SK-N-SH (cell line): Measurements from ENCODE around the gene ITGB5. TPM values are rescaled to one million over a fixed set of nuclear protein-coding genes. Genes with fewer than 3 reads are reported as not detected.

ENCODE experiments used
- CTCF ChIA-PET: fragments of 300-600, 350-600 bp; formaldehyde crosslinking; extraction: SDS; loops from one replicate; lab custom pipeline; 2021; lab: Yijun Ruan, JAX
- POLR2A ChIA-PET: fragments of 350-600 bp; sonication (Branson Sonifier 250); formaldehyde crosslinking; extraction: SDS; loops from one replicate; lab custom pipeline; 2020; ENCODE audit warnings: antibody characterized with exemption, inconsistent platforms; lab: Yijun Ruan, JAX
- DNase-seq: peaks from one replicate; pipeline ENCODE4 v3.0.0; 2012
- H2AFZ ChIP-seq: fragments of 200-600 bp; sonication (generic); 2 replicates; pipeline ENCODE4 v1.8.1; 2016; ENCODE audit warnings: antibody characterized with exemption, mild to moderate bottlenecking, low read depth
- H3F3A ChIP-seq: fragments of 200-600 bp; sonication (generic); replicated peaks from 2 replicates; pipeline ENCODE3; 2016; ENCODE audit warnings: antibody characterized with exemption, mild to moderate bottlenecking; ENCODE audit not compliant: insufficient read depth
- H3K27ac ChIP-seq, 2 experiments: fragments of 200-500 bp in 1 of 2; fragments of 200-600 bp in 1 of 2; sonication (Bioruptor generic) in 1 of 2; sonication (generic), shearing (Covaris generic) in 1 of 2; 2 replicates each; pipeline versions ENCODE4 v1.5.1 to v1.6.1; 2014 to 2016; ENCODE audit warnings: low read depth in 2 of 2, inconsistent platforms in 1 of 2, low read length in 1 of 2, mild to moderate bottlenecking in 1 of 2, mixed read lengths in 1 of 2
- H3K27me3 ChIP-seq: fragments of 200-600 bp; sonication (generic), shearing (Covaris generic); 2 replicates; pipeline ENCODE4 v1.6.1; 2016; ENCODE audit warnings: mixed run types; ENCODE audit not compliant: insufficient read depth
- H3K36me3 ChIP-seq, 2 experiments: fragments of 200-500 bp in 1 of 2; fragments of 200-600 bp in 1 of 2; sonication (Bioruptor generic) in 1 of 2; sonication (generic) in 1 of 2; replicated peaks in 1 of 2; 2 replicates each; pipeline versions ENCODE3 to v1.5.1; 2014 to 2016; ENCODE audit warnings: low read length in 1 of 2, mild to moderate bottlenecking in 1 of 2; ENCODE audit not compliant: insufficient read depth in 2 of 2, control insufficient read depth in 1 of 2
- H3K4me1 ChIP-seq, 2 experiments: fragments of 200-500 bp in 1 of 2; fragments of 200-600 bp in 1 of 2; sonication (Bioruptor generic) in 1 of 2; sonication (generic), shearing (Covaris generic) in 1 of 2; 2 replicates each; pipeline versions ENCODE4 v1.5.1 to v1.6.1; 2014 to 2016; ENCODE audit warnings: low read depth in 1 of 2, low read length in 1 of 2, mixed run types in 1 of 2; ENCODE audit not compliant: insufficient read depth in 2 of 2, control insufficient read depth in 1 of 2
- H3K4me2 ChIP-seq: fragments of 200-600 bp; sonication (generic), shearing (Covaris generic); 2 replicates; pipeline ENCODE4 v1.6.1; 2017; ENCODE audit warnings: mixed run types
- H3K4me3 ChIP-seq, 2 experiments: fragments of 200-500 bp in 1 of 2; fragments of 200-600 bp in 1 of 2; sonication (Bioruptor generic) in 1 of 2; sonication (generic), shearing (Covaris generic) in 1 of 2; 2 replicates each; pipeline versions ENCODE4 v1.5.1 to v1.8.1; 2014 to 2016; ENCODE audit warnings: low read depth in 2 of 2, inconsistent platforms in 1 of 2, low read length in 1 of 2, mild to moderate bottlenecking in 1 of 2, mixed read lengths in 1 of 2, moderate library complexity in 1 of 2
- H3K79me2 ChIP-seq: fragments of 200-600 bp; sonication (generic); 2 replicates; pipeline ENCODE4 v1.8.1; 2017; ENCODE audit warnings: mild to moderate bottlenecking; ENCODE audit not compliant: insufficient read depth
- H3K9ac ChIP-seq: fragments of 200-600 bp; sonication (generic); 2 replicates; pipeline ENCODE4 v1.6.1; 2017; ENCODE audit warnings: mixed run types
- H3K9me2 ChIP-seq: fragments of 200-600 bp; sonication (generic); 2 replicates; pipeline ENCODE4 v1.6.1; 2017; ENCODE audit warnings: mixed run types
- H3K9me3 ChIP-seq: fragments of 200-600 bp; sonication (generic); 2 replicates; pipeline ENCODE4 v1.6.1; 2017; ENCODE audit warnings: mixed run types, mild to moderate bottlenecking, moderate library complexity
- H4K20me1 ChIP-seq: fragments of 200-600 bp; sonication (generic); 2 replicates; pipeline ENCODE4 v1.6.1; 2017; ENCODE audit warnings: mild to moderate bottlenecking, mixed run types; ENCODE audit not compliant: insufficient read depth
- CHD2 ChIP-seq: fragments of 150-350 bp; IDR thresholded peaks from 2 replicates; pipeline ENCODE4 v1.6.1; 2018; ENCODE audit warnings: low read length; ENCODE audit not compliant: partially characterized antibody
- EP300 ChIP-seq, 2 experiments: IDR thresholded peaks; 2 replicates each; pipeline versions ENCODE4 v1.4.0 to v1.6.1; 2012; ENCODE audit warnings: borderline replicate concordance in 1 of 2, low read depth in 1 of 2, low read length in 1 of 2
- EZH2phosphoT487 ChIP-seq: fragments of 200-600 bp; sonication (generic); IDR thresholded peaks from 2 replicates; pipeline ENCODE4 v1.6.1; 2017; ENCODE audit warnings: low read depth, mixed run types, mild to moderate bottlenecking, antibody characterized with exemption, moderate library complexity, borderline replicate concordance
- FOSL2 ChIP-seq: IDR thresholded peaks from 2 replicates; pipeline ENCODE4 v1.4.0; 2012; ENCODE audit warnings: low read depth, mild to moderate bottlenecking, moderate library complexity, borderline replicate concordance
- FOXJ3 ChIP-seq: sonication (generic); formaldehyde crosslinking; IDR thresholded peaks from 2 replicates; pipeline ENCODE4 v1.5.1; 2020; ENCODE audit warnings: mild to moderate bottlenecking, missing genetic modification reagents
- FOXM1 ChIP-seq: IDR thresholded peaks from 2 replicates; pipeline ENCODE4 v1.4.0; 2012; ENCODE audit warnings: low read depth, mild to moderate bottlenecking
- GATA2 ChIP-seq: sonication (generic); formaldehyde crosslinking; IDR thresholded peaks from 2 replicates; pipeline ENCODE4 v1.5.0; 2020; ENCODE audit warnings: mild to moderate bottlenecking, missing genetic modification reagents
- JUND ChIP-seq: IDR thresholded peaks from 2 replicates; pipeline ENCODE4 v1.4.0; 2012
- MEF2A ChIP-seq: IDR thresholded peaks from 2 replicates; pipeline ENCODE4 v1.4.0; 2012; ENCODE audit warnings: low read depth, borderline replicate concordance
- MXI1 ChIP-seq: IDR thresholded peaks from 2 replicates; pipeline ENCODE4 v1.6.1; 2012; ENCODE audit warnings: mild to moderate bottlenecking, low read depth, low read length, improper control_type of control experiment
- NRF1 ChIP-seq: IDR thresholded peaks from 2 replicates; pipeline ENCODE4 v1.6.1; 2012; ENCODE audit warnings: low read depth, mild to moderate bottlenecking, low read length
- RAD21 ChIP-seq: IDR thresholded peaks from 2 replicates; pipeline ENCODE4 v1.6.1; 2012; ENCODE audit warnings: mild to moderate bottlenecking, low read length
- RCOR1 ChIP-seq: fragments of 150-350 bp; IDR thresholded peaks from 2 replicates; pipeline ENCODE4 v1.6.1; 2017; ENCODE audit warnings: antibody characterized with exemption, low read length
- RXRA ChIP-seq: IDR thresholded peaks from 2 replicates; pipeline ENCODE4 v1.4.0; 2012; ENCODE audit warnings: low read depth, mild to moderate bottlenecking, borderline replicate concordance
- SMC3 ChIP-seq: IDR thresholded peaks from 2 replicates; pipeline ENCODE4 v1.6.1; 2012; ENCODE audit warnings: low read depth, low read length, improper control_type of control experiment
- TCF12 ChIP-seq: IDR thresholded peaks from 2 replicates; pipeline ENCODE4 v1.4.0; 2012
- TEAD4 ChIP-seq: IDR thresholded peaks from 2 replicates; pipeline ENCODE4 v1.4.0; 2012; ENCODE audit warnings: mild to moderate bottlenecking, borderline replicate concordance; ENCODE audit not compliant: insufficient read depth
- WGBS: methylation state at CpG from one replicate; pipeline ENCODE4 v1.1.6; 2017; ENCODE audit warnings: low lambda C conversion rate; 5-methylcytosine and 5-hydroxymethylcytosine counted together
- polyA plus RNA-seq, 3 experiments: library from polyadenylated mRNA; depleted of rRNA; stranded (reverse); fragments of >200 nt; gene quantifications; 2 replicates each; pipeline ENCODE4 v1.2.3, GENCODE V29; 2012
- TF ChIP-seq, protein P1 (sequence below): IDR thresholded peaks from 2 replicates; pipeline ENCODE4 v1.4.0; 2012; ENCODE audit warnings: low read depth
- TF ChIP-seq, protein P2 (sequence below): fragments of 150-350 bp; IDR thresholded peaks from 2 replicates; pipeline ENCODE4 v1.6.1; 2016; ENCODE audit warnings: mild to moderate bottlenecking, low read depth, low read length
- TF ChIP-seq, protein P3 (sequence below): fragments of 150-350 bp; IDR thresholded peaks from 2 replicates; pipeline ENCODE4 v1.6.1; 2017; ENCODE audit warnings: antibody characterized with exemption, low read length, low read depth, borderline replicate concordance

The ITGB5 gene
- polyA plus RNA-seq, 1 of the 3 experiments (the other 2 are of a cell fraction): 481 TPM

DNA sequence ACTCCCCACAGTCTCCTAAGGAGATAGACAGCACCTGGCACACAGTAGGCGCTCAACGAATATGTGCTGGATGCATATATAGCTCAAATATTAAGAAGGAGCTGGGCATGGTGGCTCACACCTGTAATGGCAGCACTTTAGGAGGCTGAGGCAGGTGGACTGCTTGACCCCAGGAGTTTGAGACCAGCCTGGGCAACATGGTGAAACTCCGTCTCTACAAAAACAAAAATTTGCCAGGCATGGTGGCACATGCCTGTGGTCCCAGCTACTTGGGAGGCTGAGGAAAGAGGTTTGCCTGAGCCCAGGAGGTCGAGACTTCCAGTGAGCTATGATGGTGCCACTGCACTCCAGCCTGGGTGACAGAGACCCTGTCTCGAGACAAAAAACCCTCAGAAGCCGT lies 119.5 kb downstream of the ITGB5 start:
- Histone ChIP-seq H3K9me3 (no peaks in the 10 kb centered on the region), H3K9me2 (no peaks in the 10 kb centered on the region), H4K20me1 (peaks cover 5% of the 10 kb centered on the region; the same call in 1 of the 2 replicates), H3K36me3 (peaks cover 49 to 60% of the 10 kb centered on the region in 2 experiments), H3K9ac (no peak overlapping the region), H3F3A (peaks cover 24% of the 10 kb centered on the region), H2AFZ (no peak overlapping the region), H3K4me3 (no peak overlapping the region)
- POLR2A ChIA-PET: no interaction called here
- CTCF ChIA-PET: interaction anchor here (1.2 to 15.4 kb wide), 4 partner anchors 18 to 227 kb away, joined by 3 to 332 read pairs (median 4); no protein-coding TSS in a partner anchor
- WGBS: 88% methylated on average over 6 of the region's 6 CpGs
- TF ChIP-seq FOXM1 (no peak), MXI1 (no peak), GATA2 (no peak), SMC3 (no peak), RCOR1 (no peak), EZH2phosphoT487 (no peak), RXRA (no peak), MEF2A (no peak), TEAD4 (no peak), NRF1 (no peak), JUND (no peak), EP300 (IDR thresholded peaks at IDR 0.05; ENCODE audit: borderline replicate concordance in 1 of 2, low read depth in 1 of 2, low read length in 1 of 2) (no peak), CHD2 (no peak), TCF12 (no peak), RAD21 (no peak), FOXJ3 (CRISPR knock-in tag) (no peak), FOSL2 (no peak)
- TF ChIP-seq, protein P1, sequence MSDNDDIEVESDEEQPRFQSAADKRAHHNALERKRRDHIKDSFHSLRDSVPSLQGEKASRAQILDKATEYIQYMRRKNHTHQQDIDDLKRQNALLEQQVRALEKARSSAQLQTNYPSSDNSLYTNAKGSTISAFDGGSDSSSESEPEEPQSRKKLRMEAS: no peak
- TF ChIP-seq, protein P2, sequence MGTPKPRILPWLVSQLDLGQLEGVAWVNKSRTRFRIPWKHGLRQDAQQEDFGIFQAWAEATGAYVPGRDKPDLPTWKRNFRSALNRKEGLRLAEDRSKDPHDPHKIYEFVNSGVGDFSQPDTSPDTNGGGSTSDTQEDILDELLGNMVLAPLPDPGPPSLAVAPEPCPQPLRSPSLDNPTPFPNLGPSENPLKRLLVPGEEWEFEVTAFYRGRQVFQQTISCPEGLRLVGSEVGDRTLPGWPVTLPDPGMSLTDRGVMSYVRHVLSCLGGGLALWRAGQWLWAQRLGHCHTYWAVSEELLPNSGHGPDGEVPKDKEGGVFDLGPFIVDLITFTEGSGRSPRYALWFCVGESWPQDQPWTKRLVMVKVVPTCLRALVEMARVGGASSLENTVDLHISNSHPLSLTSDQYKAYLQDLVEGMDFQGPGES: no peak
- TF ChIP-seq, protein P3, sequence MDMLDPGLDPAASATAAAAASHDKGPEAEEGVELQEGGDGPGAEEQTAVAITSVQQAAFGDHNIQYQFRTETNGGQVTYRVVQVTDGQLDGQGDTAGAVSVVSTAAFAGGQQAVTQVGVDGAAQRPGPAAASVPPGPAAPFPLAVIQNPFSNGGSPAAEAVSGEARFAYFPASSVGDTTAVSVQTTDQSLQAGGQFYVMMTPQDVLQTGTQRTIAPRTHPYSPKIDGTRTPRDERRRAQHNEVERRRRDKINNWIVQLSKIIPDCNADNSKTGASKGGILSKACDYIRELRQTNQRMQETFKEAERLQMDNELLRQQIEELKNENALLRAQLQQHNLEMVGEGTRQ: no peak
- TF ChIP-seq, all 33 proteins: peak for 0
- Histone ChIP-seq H3K27ac (peak overlapping the region in 1 of 2 experiments; percentile 98; a peak in 1 of 4 replicates), H3K79me2 (0 out of 2 replicates have a peak, but pooled peaks cover 3% of the 10 kb centered on the region), H3K27me3 (no peaks in the 10 kb centered on the region), H3K4me2 (no peak overlapping the region), H3K4me1 (peaks cover 19 to 72% of the 10 kb centered on the region in 2 experiments)
- no peak for DNase-seq
